ENCODE data around the gene ASB6. TPM values are rescaled to one million over a fixed set of nuclear protein-coding genes. Genes with fewer than 3 reads are reported as not detected.

Gene ASB6
- total and polyA plus RNA-seq, 2 experiments from 2014 or later, result 8.8 to 19.8 TPM

GRCh38 chr9:129650680-129651235 lies 8.8 kb upstream of the ASB6 start:
- Histone ChIP-seq H4K20me1 (replicated peaks; ENCODE audit: insufficient read depth) (no peaks in the 10 kb centered on the region), H3K27ac (ENCODE audit: low read depth) (no peak overlapping the region), H3K4me2 (no peak overlapping the region), H3K9me2 (ENCODE audit: insufficient read depth) (no peaks in the 10 kb centered on the region), H3K79me2 (replicated peaks; ENCODE audit: insufficient read depth) (no peaks in the 10 kb centered on the region), H3K36me3 (ENCODE audit: insufficient read depth) (no peaks in the 10 kb centered on the region), H2AFZ (no peak overlapping the region), H3K4me3 (no peak overlapping the region), H3F3A (replicated peaks; ENCODE audit: low read depth) (no peaks in the 10 kb centered on the region), H3K4me1 (ENCODE audit: insufficient read depth) (no peaks in the 10 kb centered on the region; the same call in 1 of the 2 replicates), H3K27me3 (ENCODE audit: insufficient read depth) (no peaks in the 10 kb centered on the region)
- Mint-ChIP-seq H3K27me3 (ENCODE audit: insufficient read depth, low read depth, poor library complexity) (peaks cover 11% of the 10 kb centered on the region), H3K36me3 (ENCODE audit: low read depth) (no peaks in the 10 kb centered on the region), H3K9me3 (no peaks in the 10 kb centered on the region), H3K27ac (no peak overlapping the region), H3K4me1 (no peaks in the 10 kb centered on the region), H3K4me3 (no peak overlapping the region)
- DNase-seq (ENCODE audit: low spot score), result no peak
- no peak for ATAC-seq
- TF ChIP-seq ZNF331 (CRISPR knock-in tag; IDR thresholded peaks at IDR 0.05; ENCODE audit: low read depth), result no peak
- TF ChIP-seq EZH2phosphoT487 (IDR thresholded peaks at IDR 0.05; ENCODE audit: unreplicated experiment), result no peak
- TF ChIP-seq, protein P1, sequence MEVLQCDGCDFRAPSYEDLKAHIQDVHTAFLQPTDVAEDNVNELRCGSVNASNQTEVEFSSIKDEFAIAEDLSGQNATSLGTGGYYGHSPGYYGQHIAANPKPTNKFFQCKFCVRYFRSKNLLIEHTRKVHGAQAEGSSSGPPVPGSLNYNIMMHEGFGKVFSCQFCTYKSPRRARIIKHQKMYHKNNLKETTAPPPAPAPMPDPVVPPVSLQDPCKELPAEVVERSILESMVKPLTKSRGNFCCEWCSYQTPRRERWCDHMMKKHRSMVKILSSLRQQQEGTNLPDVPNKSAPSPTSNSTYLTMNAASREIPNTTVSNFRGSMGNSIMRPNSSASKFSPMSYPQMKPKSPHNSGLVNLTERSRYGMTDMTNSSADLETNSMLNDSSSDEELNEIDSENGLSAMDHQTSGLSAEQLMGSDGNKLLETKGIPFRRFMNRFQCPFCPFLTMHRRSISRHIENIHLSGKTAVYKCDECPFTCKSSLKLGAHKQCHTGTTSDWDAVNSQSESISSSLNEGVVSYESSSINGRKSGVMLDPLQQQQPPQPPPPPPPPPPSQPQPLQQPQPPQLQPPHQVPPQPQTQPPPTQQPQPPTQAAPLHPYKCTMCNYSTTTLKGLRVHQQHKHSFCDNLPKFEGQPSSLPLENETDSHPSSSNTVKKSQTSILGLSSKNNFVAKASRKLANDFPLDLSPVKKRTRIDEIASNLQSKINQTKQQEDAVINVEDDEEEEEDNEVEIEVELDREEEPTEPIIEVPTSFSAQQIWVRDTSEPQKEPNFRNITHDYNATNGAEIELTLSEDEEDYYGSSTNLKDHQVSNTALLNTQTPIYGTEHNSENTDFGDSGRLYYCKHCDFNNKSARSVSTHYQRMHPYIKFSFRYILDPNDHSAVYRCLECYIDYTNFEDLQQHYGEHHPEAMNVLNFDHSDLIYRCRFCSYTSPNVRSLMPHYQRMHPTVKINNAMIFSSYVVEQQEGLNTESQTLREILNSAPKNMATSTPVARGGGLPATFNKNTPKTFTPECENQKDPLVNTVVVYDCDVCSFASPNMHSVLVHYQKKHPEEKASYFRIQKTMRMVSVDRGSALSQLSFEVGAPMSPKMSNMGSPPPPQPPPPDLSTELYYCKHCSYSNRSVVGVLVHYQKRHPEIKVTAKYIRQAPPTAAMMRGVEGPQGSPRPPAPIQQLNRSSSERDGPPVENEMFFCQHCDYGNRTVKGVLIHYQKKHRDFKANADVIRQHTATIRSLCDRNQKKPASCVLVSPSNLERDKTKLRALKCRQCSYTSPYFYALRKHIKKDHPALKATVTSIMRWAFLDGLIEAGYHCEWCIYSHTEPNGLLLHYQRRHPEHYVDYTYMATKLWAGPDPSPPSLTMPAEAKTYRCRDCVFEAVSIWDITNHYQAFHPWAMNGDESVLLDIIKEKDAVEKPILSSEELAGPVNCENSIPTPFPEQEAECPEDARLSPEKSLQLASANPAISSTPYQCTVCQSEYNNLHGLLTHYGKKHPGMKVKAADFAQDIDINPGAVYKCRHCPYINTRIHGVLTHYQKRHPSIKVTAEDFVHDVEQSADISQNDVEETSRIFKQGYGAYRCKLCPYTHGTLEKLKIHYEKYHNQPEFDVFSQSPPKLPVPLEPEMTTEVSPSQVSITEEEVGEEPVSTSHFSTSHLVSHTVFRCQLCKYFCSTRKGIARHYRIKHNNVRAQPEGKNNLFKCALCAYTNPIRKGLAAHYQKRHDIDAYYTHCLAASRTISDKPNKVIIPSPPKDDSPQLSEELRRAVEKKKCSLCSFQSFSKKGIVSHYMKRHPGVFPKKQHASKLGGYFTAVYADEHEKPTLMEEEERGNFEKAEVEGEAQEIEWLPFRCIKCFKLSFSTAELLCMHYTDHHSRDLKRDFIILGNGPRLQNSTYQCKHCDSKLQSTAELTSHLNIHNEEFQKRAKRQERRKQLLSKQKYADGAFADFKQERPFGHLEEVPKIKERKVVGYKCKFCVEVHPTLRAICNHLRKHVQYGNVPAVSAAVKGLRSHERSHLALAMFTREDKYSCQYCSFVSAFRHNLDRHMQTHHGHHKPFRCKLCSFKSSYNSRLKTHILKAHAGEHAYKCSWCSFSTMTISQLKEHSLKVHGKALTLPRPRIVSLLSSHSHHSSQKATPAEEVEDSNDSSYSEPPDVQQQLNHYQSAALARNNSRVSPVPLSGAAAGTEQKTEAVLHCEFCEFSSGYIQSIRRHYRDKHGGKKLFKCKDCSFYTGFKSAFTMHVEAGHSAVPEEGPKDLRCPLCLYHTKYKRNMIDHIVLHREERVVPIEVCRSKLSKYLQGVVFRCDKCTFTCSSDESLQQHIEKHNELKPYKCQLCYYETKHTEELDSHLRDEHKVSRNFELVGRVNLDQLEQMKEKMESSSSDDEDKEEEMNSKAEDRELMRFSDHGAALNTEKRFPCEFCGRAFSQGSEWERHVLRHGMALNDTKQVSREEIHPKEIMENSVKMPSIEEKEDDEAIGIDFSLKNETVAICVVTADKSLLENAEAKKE (CRISPR knock-in tag; IDR thresholded peaks at IDR 0.05), result no peak
- no peak for TF ChIP-seq REST (IDR thresholded peaks at IDR 0.05; ENCODE audit: unreplicated experiment)
- TF ChIP-seq EZH2 (IDR thresholded peaks at IDR 0.05; ENCODE audit: low read depth, unreplicated experiment), result no peak
- TF ChIP-seq POLR2AphosphoS5 (IDR thresholded peaks at IDR 0.05; ENCODE audit: low read depth), result no peak
- no peak for TF ChIP-seq ZNF114 (CRISPR knock-in tag; IDR thresholded peaks at IDR 0.05)
- TF ChIP-seq STAT1 (IDR thresholded peaks at IDR 0.05; ENCODE audit: unreplicated experiment), result no peak
- TF ChIP-seq JUNB (IDR thresholded peaks at IDR 0.05; ENCODE audit: unreplicated experiment), result no peak
- TF ChIP-seq NANOG (IDR thresholded peaks at IDR 0.05; ENCODE audit: borderline replicate concordance), result no peak
- TF ChIP-seq, protein P2, sequence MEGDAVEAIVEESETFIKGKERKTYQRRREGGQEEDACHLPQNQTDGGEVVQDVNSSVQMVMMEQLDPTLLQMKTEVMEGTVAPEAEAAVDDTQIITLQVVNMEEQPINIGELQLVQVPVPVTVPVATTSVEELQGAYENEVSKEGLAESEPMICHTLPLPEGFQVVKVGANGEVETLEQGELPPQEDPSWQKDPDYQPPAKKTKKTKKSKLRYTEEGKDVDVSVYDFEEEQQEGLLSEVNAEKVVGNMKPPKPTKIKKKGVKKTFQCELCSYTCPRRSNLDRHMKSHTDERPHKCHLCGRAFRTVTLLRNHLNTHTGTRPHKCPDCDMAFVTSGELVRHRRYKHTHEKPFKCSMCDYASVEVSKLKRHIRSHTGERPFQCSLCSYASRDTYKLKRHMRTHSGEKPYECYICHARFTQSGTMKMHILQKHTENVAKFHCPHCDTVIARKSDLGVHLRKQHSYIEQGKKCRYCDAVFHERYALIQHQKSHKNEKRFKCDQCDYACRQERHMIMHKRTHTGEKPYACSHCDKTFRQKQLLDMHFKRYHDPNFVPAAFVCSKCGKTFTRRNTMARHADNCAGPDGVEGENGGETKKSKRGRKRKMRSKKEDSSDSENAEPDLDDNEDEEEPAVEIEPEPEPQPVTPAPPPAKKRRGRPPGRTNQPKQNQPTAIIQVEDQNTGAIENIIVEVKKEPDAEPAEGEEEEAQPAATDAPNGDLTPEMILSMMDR (conservative IDR thresholded peaks at IDR 0.05; ENCODE audit: low read depth in 2 of 2), result no peak
- TF ChIP-seq CREB1 (CRISPR knock-in tag; IDR thresholded peaks at IDR 0.05; ENCODE audit: low read depth), result no peak
